22Rv1 (cell line): Measurements from ENCODE around the gene ATP1A1.

Experiments used
- H3K27ac ChIP-seq: fragments of 450-650 bp; 2 replicates; pipeline ENCODE4 v1.5.1; 2017
- ZFX ChIP-seq: fragments of 450-650 bp; IDR thresholded peaks from 2 replicates; pipeline ENCODE4 v1.6.1; 2017; ENCODE audit warnings: antibody characterized with exemption, borderline replicate concordance
- TF ChIP-seq, protein P1 (sequence below): fragments of 450-650 bp; IDR thresholded peaks from 2 replicates; pipeline ENCODE4 v1.5.1; 2017; ENCODE audit warnings: mild to moderate bottlenecking

The ATP1A1 gene

DNA sequence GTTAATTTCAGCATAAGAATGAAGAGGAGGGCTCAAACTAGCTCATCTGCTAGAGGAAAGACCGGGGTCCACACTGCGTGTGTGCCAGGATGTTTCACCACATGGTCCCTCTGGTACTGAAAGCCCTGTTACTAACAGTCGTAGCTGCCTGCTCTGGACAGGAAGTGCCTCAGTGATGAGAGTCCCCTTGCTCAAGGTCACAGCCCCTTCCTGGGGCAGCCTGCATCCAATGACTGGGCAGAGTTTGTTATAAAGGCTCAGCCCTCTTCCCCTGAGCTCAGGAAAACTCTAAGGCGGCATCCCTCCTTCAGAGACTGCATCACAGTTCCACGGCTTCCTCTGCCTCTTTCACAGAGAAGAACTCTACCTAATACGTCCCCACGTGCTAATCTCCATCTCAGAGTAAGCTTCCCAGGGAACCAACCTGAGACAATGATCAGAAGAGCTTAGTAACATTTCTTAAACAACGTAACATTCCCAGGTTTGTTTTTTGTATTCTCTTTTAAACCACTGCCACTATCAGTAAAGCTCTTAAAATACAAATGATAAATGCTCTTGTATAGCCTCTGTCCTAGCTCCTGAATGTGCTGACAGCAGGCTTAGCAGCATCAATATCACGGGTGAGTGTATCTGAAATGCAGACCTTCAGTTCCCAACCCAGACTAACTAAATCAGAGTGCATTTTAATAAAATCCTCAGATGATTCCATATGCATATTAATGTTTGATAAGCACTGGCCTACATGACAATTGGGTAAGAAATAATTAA lies 38.0 kb upstream of the ATP1A1 start:
- no peak overlapping the region for H3K27ac ChIP-seq

DNA sequence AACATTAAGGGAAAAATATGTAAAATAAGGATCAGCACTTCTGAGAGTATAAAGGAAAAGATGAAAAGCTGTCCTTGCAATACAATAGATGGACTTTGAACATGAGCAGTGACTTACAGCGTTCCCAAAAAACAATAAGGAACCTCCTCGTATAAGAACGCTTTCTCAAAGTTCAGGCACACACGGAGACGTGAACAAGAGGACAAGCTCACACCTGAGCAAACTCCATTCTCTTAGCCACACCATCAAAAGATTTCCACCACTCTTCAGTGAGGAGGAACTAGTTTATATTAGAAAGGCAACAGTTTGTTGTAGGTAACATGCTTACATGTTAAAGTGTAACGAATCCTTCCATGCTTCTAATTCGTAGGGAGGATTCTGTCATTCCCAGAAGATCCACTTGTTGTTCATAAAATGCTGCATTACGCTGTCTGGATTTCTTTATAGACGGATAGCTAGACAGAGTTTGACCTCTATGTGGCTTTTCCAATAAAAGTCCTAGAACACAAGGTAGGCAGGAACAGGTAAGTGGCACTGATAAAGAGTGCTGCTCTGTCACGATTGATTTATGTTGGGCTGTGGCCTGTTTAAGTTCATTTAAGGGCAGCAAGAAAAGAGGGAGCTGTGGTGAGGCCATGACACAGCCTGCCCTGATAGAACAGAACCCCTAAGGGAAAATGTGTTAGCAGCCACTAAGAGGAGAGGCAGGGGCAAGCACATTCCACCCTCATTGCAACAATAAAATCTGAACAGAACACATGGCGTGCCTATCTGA lies 37.0 kb upstream of the ATP1A1 start:
- H3K27ac ChIP-seq, result no peak overlapping the region
- no peak for TF ChIP-seq ZFX
- TF ChIP-seq, protein P1, sequence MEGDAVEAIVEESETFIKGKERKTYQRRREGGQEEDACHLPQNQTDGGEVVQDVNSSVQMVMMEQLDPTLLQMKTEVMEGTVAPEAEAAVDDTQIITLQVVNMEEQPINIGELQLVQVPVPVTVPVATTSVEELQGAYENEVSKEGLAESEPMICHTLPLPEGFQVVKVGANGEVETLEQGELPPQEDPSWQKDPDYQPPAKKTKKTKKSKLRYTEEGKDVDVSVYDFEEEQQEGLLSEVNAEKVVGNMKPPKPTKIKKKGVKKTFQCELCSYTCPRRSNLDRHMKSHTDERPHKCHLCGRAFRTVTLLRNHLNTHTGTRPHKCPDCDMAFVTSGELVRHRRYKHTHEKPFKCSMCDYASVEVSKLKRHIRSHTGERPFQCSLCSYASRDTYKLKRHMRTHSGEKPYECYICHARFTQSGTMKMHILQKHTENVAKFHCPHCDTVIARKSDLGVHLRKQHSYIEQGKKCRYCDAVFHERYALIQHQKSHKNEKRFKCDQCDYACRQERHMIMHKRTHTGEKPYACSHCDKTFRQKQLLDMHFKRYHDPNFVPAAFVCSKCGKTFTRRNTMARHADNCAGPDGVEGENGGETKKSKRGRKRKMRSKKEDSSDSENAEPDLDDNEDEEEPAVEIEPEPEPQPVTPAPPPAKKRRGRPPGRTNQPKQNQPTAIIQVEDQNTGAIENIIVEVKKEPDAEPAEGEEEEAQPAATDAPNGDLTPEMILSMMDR, result no peak

More for the DNA sequence above, 38.0 kb upstream of the ATP1A1 start:
- TF ChIP-seq, protein P1, result no peak
- no peak for TF ChIP-seq ZFX

DNA sequence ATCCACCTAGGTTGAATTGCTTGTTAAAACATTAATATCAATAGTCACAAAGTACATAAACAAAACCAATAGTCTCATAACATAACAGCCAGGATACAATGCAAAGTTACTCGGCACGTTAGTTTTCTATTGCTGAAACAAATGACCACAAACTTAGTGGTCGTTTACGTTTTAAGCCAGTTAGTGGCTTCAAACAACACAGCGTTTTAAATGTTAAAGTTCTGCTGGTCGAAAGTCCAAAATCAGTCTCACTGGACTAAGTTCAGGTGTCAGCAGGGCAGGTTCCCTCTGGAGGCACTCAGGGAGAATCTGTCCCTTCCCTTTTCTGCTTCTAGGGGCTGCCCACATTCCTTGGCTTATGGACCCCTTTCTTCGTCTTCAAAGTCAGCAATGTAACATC lies 35.6 kb upstream of the ATP1A1 start:
- H3K27ac ChIP-seq, result no peak overlapping the region
- TF ChIP-seq, protein P1, result no peak
- no peak for TF ChIP-seq ZFX

DNA sequence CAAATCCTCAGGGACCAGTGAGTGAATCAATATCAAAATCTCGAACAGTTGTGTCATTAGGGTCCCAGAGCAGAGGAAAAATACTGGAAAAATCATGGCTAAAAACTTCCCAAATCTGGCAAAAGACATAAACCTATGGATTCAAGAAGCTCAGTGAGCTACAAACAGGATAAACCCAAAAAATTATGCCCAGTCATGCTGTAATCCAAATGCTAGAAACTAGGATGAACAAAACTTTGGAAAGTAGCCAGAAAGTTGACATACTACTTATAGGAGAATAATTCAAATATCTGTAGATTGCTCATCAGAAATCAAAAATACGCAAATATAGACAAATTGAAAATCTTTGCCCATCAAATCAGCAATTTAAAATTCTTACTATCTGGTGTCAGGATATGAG lies 34.6 kb upstream of the ATP1A1 start:
- no peak for TF ChIP-seq ZFX
- TF ChIP-seq, protein P1, result no peak
- H3K27ac ChIP-seq, result no peak overlapping the region

DNA sequence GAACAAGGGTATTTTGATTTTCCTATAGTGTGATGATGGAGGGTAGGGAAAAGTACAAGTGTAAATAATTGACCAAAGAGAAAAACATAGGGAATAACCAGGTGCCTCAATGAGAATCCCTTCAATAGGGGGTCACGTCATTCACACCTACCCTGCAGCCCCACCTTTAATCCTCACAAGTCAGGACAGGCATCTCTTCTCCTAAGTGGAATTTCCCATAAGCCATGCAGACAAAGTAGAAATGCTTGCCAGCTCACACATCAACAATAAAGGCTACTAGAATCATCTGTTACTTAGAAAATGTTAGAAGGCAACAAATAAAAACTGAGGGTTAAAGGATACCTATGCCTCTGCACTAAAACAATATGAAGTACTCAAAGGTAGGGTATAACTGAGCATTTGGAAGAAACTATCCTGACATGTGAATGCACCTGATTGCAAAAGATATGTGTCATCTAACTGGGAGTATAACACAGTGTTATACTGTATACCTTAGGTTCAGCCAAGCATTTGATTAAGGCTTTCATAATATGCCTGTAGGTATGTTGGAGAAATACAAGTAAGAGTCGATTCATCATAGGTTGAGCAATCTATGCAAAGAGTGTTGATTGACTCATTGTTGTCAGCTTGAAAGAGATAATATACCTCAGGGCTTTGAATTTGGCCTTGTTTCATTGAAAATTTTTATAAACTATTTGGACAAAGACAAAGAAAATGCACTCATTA lies 32.4 kb upstream of the ATP1A1 start:
- no peak for TF ChIP-seq ZFX
- TF ChIP-seq, protein P1, result no peak
- no peak overlapping the region for H3K27ac ChIP-seq

DNA sequence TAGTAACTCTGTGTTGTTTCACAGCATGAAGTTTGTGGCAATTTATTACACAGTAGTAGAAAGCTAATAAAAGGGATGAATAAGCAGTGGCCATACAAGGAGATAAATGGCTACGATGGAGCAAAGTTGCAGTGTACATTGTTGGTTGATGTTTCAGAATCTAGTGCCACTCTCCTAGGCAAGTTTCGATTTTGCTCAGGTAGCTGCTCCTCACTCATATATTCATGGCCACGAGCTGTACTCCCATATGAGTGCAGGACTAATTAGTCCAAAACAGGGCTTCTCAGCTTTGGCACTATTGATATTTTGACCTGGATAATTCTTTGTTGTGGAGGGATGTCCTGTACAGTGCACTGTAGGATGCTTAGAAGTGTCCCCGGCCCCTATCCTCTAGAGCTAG lies 30.0 kb upstream of the ATP1A1 start:
- H3K27ac ChIP-seq, result no peak overlapping the region
- TF ChIP-seq, protein P1, result no peak
- no peak for TF ChIP-seq ZFX
